Peyer's patch (tissue), 4 donors: Measurements from ENCODE around the gene FAM47E. TPM values are rescaled to one million over a fixed set of nuclear protein-coding genes. Genes with fewer than 3 reads are reported as not detected.
A peak's percentile ranks its signal among the peaks of the same experiment; 100 is the strongest.

ENCODE experiments used
- DNase-seq, 3 donors: peaks; one replicate each; pipeline ENCODE4 v3.0.0-alpha.2; 2017 to 2019
- H3K27ac ChIP-seq, 4 donors: fragments of 200-600 bp; sonication (generic); one replicate each; pipeline ENCODE4 v1.5.1; 2016 to 2019
- H3K27me3 ChIP-seq, 2 donors: fragments of 200-600 bp; sonication (generic); one replicate each; pipeline ENCODE4 v1.5.1; 2019
- H3K36me3 ChIP-seq, 3 donors: fragments of 200-600 bp; sonication (generic); one replicate each; pipeline ENCODE4 v1.5.1; 2016 to 2019
- H3K4me1 ChIP-seq, 4 donors: fragments of 200-600 bp; sonication (generic); one replicate each; pipeline ENCODE4 v1.5.1; 2016 to 2019
- H3K4me3 ChIP-seq, 4 donors: fragments of 200-600 bp; sonication (generic); 1 replicate in 3 of 4; 2 replicates in 1 of 4; pipeline ENCODE4 v1.5.1; 2016 to 2019; ENCODE audit warnings: mild to moderate bottlenecking in 1 of 4
- H3K9me3 ChIP-seq, 4 donors: fragments of 200-600 bp; sonication (generic); one replicate each; pipeline ENCODE4 v1.5.1; 2016 to 2019; ENCODE audit warnings: mild to moderate bottlenecking in 1 of 4
- CTCF ChIP-seq, 6 experiments: fragments of 450-650 bp in 4 of 6; fragments of 200-600 bp in 2 of 6; sonication (generic) in 1 of 6; IDR thresholded peaks; one replicate each; pipeline ENCODE4 v1.5.1; 2017 to 2019; ENCODE audit warnings: antibody characterized with exemption in 6 of 6, mild to moderate bottlenecking in 3 of 6, moderate library complexity in 1 of 6
- POLR2A ChIP-seq, 2 donors: fragments of 450-650 bp; IDR thresholded peaks; one replicate each; pipeline ENCODE4 v1.5.1; 2017; ENCODE audit warnings: antibody characterized with exemption in 2 of 2, mild to moderate bottlenecking in 2 of 2, moderate library complexity in 2 of 2
- total RNA-seq, 4 donors: library from RNA; depleted of rRNA; stranded (reverse); fragments of >200 nt; gene quantifications; one replicate each; pipeline ENCODE4 v1.1.0, GENCODE V29; 2016

FAM47E gene
- total RNA-seq, 4 donors from 2014 or later: 0.83 to 13.9 (median 7.6) TPM

GRCh38 chr4:76275486-76276124 lies 24.1 kb downstream of the FAM47E start:
- Histone ChIP-seq H3K4me3 (no peak overlapping the region), H3K27me3 (no peaks in the 10 kb centered on the region), H3K9me3 (no peaks in the 10 kb centered on the region), H3K27ac (no peak overlapping the region), H3K4me1 (no peaks in the 10 kb centered on the region), H3K36me3 (no peaks in the 10 kb centered on the region)
- DNase-seq: no peak
- TF ChIP-seq POLR2A (IDR thresholded peaks at IDR 0.05) (no peak), CTCF (IDR thresholded peaks at IDR 0.05) (no peak)

GRCh38 chr4:76276813-76277212 lies 25.3 kb downstream of the FAM47E start:
- Histone ChIP-seq H3K27me3 (no peaks in the 10 kb centered on the region), H3K36me3 (no peaks in the 10 kb centered on the region), H3K27ac (no peak overlapping the region), H3K4me3 (no peak overlapping the region), H3K4me1 (no peaks in the 10 kb centered on the region), H3K9me3 (no peaks in the 10 kb centered on the region)
- TF ChIP-seq CTCF (IDR thresholded peaks at IDR 0.05) (no peak), POLR2A (IDR thresholded peaks at IDR 0.05) (no peak)
- no peak for DNase-seq

GRCh38 chr4:76277667-76278066 lies 26.1 kb downstream of the FAM47E start:
- Histone ChIP-seq H3K36me3 (no peaks in the 10 kb centered on the region), H3K4me1 (peaks cover 0 to 4% (median 0%) of the 10 kb centered on the region in 4 donors), H3K27ac (no peak overlapping the region), H3K9me3 (no peaks in the 10 kb centered on the region), H3K27me3 (no peaks in the 10 kb centered on the region), H3K4me3 (no peak overlapping the region)
- no peak for DNase-seq
- TF ChIP-seq POLR2A (IDR thresholded peaks at IDR 0.05): no peak
- TF ChIP-seq CTCF (IDR thresholded peaks at IDR 0.05): no peak

- no peak for DNase-seq
Measured at GRCh38 chr4:76278583-76278982, 27.1 kb downstream of the FAM47E start.

GRCh38 chr4:76279462-76279861 lies 27.9 kb downstream of the FAM47E start:
- Histone ChIP-seq H3K9me3 (no peaks in the 10 kb centered on the region), H3K4me3 (no peak overlapping the region), H3K27me3 (no peaks in the 10 kb centered on the region), H3K27ac (no peak overlapping the region), H3K36me3 (no peaks in the 10 kb centered on the region), H3K4me1 (peaks cover 0 to 11% (median 0%) of the 10 kb centered on the region in 4 donors)
- TF ChIP-seq POLR2A (IDR thresholded peaks at IDR 0.05) (no peak), CTCF (IDR thresholded peaks at IDR 0.05) (peak in 2 of 6 experiments; percentile 19 to 42)
- DNase-seq: peak in 1 of 3 donors; percentile 52

More at GRCh38 chr4:76278583-76278982, 27.1 kb downstream of the FAM47E start:
- Histone ChIP-seq H3K9me3 (no peaks in the 10 kb centered on the region), H3K36me3 (no peaks in the 10 kb centered on the region), H3K4me1 (peaks cover 0 to 4% (median 0%) of the 10 kb centered on the region in 4 donors), H3K4me3 (no peak overlapping the region), H3K27me3 (no peaks in the 10 kb centered on the region), H3K27ac (no peak overlapping the region)
- TF ChIP-seq POLR2A (IDR thresholded peaks at IDR 0.05) (no peak), CTCF (IDR thresholded peaks at IDR 0.05) (no peak)
